Loucy (cell line): ENCODE results near the gene PCBP3.

ENCODE experiments used
- EZH2phosphoT487 ChIP-seq: fragments of 200-600 bp; IDR thresholded peaks from 2 replicates; pipeline ENCODE4 v1.6.1; 2018; ENCODE audit warnings: antibody characterized with exemption, mild to moderate bottlenecking, moderate library complexity, borderline replicate concordance
- TF ChIP-seq, protein P1 (sequence below): fragments of 200-600 bp; sonication (generic); conservative IDR thresholded peaks from 2 replicates; pipeline ENCODE4 v1.5.1; 2014; ENCODE audit warnings: mild to moderate bottlenecking, antibody characterized with exemption, low read length

GRCh38 chr21:45845770-45846090 lies 202.2 kb downstream of the PCBP3 start:
- TF ChIP-seq, protein P1, sequence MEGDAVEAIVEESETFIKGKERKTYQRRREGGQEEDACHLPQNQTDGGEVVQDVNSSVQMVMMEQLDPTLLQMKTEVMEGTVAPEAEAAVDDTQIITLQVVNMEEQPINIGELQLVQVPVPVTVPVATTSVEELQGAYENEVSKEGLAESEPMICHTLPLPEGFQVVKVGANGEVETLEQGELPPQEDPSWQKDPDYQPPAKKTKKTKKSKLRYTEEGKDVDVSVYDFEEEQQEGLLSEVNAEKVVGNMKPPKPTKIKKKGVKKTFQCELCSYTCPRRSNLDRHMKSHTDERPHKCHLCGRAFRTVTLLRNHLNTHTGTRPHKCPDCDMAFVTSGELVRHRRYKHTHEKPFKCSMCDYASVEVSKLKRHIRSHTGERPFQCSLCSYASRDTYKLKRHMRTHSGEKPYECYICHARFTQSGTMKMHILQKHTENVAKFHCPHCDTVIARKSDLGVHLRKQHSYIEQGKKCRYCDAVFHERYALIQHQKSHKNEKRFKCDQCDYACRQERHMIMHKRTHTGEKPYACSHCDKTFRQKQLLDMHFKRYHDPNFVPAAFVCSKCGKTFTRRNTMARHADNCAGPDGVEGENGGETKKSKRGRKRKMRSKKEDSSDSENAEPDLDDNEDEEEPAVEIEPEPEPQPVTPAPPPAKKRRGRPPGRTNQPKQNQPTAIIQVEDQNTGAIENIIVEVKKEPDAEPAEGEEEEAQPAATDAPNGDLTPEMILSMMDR, result no peak
- TF ChIP-seq EZH2phosphoT487, result no peak
